Spleen (tissue), 11 donors: ENCODE results near the gene CT47C1. TPM values are rescaled to one million over a fixed set of nuclear protein-coding genes. Genes with fewer than 3 reads are reported as not detected.

Experiments
- DNase-seq: peaks from one replicate; pipeline ENCODE4 v3.0.0-alpha.2; 2020
- H3K27ac ChIP-seq, 8 donors: fragments of 200-600 bp; sonication (generic) in 7 of 8; 1 replicate in 4 of 8; 2 replicates in 4 of 8; pipeline versions ENCODE4 v1.5.0 to v1.8.0; 2016 to 2021; ENCODE audit warnings: inconsistent platforms in 4 of 8, mild to moderate bottlenecking in 4 of 8, moderate library complexity in 1 of 8
- H3K27me3 ChIP-seq, 7 donors: fragments of 200-600 bp; sonication (generic) in 6 of 7; replicated peaks in 1 of 7; 1 replicate in 4 of 7; 2 replicates in 3 of 7; pipeline versions ENCODE4 v1.5.0 to v1.8.0; 2016 to 2021; ENCODE audit warnings: inconsistent platforms in 3 of 7, mild to moderate bottlenecking in 1 of 7
- H3K36me3 ChIP-seq, 6 donors: fragments of 200-600 bp; sonication (generic) in 5 of 6; 1 replicate in 4 of 6; 2 replicates in 2 of 6; pipeline versions ENCODE4 v1.5.0 to v1.8.0; 2016 to 2021; ENCODE audit warnings: inconsistent platforms in 2 of 6
- H3K4me1 ChIP-seq, 6 donors: fragments of 200-600 bp; sonication (generic) in 5 of 6; 1 replicate in 3 of 6; 2 replicates in 3 of 6; pipeline versions ENCODE4 v1.5.0 to v1.8.0; 2016 to 2021; ENCODE audit warnings: inconsistent platforms in 3 of 6
- H3K4me3 ChIP-seq, 8 donors: fragments of 200-600 bp; sonication (generic) in 7 of 8; 1 replicate in 4 of 8; 2 replicates in 4 of 8; pipeline versions ENCODE4 v1.5.0 to v1.8.0; 2016 to 2021; ENCODE audit warnings: inconsistent platforms in 4 of 8, mild to moderate bottlenecking in 4 of 8, moderate library complexity in 2 of 8
- H3K9me3 ChIP-seq, 8 donors: fragments of 200-600 bp; sonication (generic) in 7 of 8; 1 replicate in 4 of 8; 2 replicates in 4 of 8; pipeline versions ENCODE4 v1.5.0 to v1.8.0; 2016 to 2021; ENCODE audit warnings: inconsistent platforms in 4 of 8
- CTCF ChIP-seq, 11 experiments: fragments of 200-600 bp in 7 of 11; fragments of 450-650 bp in 4 of 11; sonication (generic) in 4 of 11; IDR thresholded peaks in 8 of 11; conservative IDR thresholded peaks in 3 of 11; 1 replicate in 7 of 11; 2 replicates in 4 of 11; pipeline versions ENCODE4 v1.4.0 to v1.8.0; 2016 to 2021; ENCODE audit warnings: antibody characterized with exemption in 11 of 11, inconsistent platforms in 4 of 11, mild to moderate bottlenecking in 1 of 11
- POLR2A ChIP-seq, 3 donors: fragments of 450-650 bp; IDR thresholded peaks; one replicate each; pipeline ENCODE4 v1.5.1; 2017; ENCODE audit warnings: antibody characterized with exemption in 3 of 3, mild to moderate bottlenecking in 1 of 3
- POLR2AphosphoS5 ChIP-seq, 3 donors: sonication (generic); formaldehyde crosslinking; IDR thresholded peaks; one replicate each; pipeline ENCODE4 v1.5.1; 2017; ENCODE audit warnings: antibody characterized with exemption in 3 of 3
- WGBS, 5 donors: extraction: QIAGEN DNeasy Blood & Tissue Kit in 3 of 5; methylation state at CpG; one replicate each; pipeline versions ENCODE4 v1.1.5 to v1.1.7; 2013 to 2018; 5-methylcytosine and 5-hydroxymethylcytosine counted together
- intact Hi-C: fragments of 100-400 bp; cut with DNase I; formaldehyde crosslinking; loops from one replicate; pipeline ENCODE4 v1.15.0; 2023; ENCODE audit warnings: low total_unique reads
- polyA plus RNA-seq, 3 donors: library from polyadenylated mRNA; stranded (reverse); fragments of 200-250 nt; gene quantifications; one replicate each; pipeline ENCODE4 v1.2.1, GENCODE V29; 2013
- total RNA-seq, 7 donors: library from RNA; depleted of rRNA in 3 of 7; stranded (reverse); fragments of >200 nt in 3 of 7; fragmentation: NEBNext Ultra II Directional in 4 of 7; extraction: Animal tissue kit (Norgen Biotek cat#: 25700) in 4 of 7; gene quantifications; one replicate each; pipeline versions ENCODE4 v1.1.0 to v1.2.1, GENCODE V29; 2016 to 2021
- donor health status: healthy with polysubstance abuse.
- donor health status: DM: no; HTN: no; CAD: no; lungs with moderate emphysema.
- donor health status: DM: no; HTN: no; CAD: no.
- donor health status: Bipolar disorder and iron deficiency.
- donor health status: healthy.
- donor health status: DM: no; HTN: no; CAD: no.
- donor health status: DM: yes; HTN: yes; CAD: no.

The CT47C1 gene
- total and polyA plus RNA-seq, 10 donors, result not detected

GRCh38 chrX:119118780-119119395, 46.1 kb downstream of the CT47C1 start:
- H3K27ac ChIP-seq, result no peak overlapping the region
- H3K36me3 ChIP-seq, result no peaks in the 10 kb centered on the region
- 8 to 16% (median 12%) methylated on average over 6 of the region's 6 CpGs for WGBS, 5 donors
- TF ChIP-seq POLR2AphosphoS5 (IDR thresholded peaks at IDR 0.05) (no peak), CTCF (IDR thresholded peaks at IDR 0.05 in 8 of 11, conservative IDR thresholded peaks at IDR 0.05 in 3 of 11) (peak; percentile 39 to 78 (median 72))
- no peaks in the 10 kb centered on the region for H3K9me3 ChIP-seq
- H3K27me3 ChIP-seq, result peaks cover 0 to 4% (median 0%) of the 10 kb centered on the region in 7 donors
- DNase-seq, result no peak
- no peaks in the 10 kb centered on the region for H3K4me1 ChIP-seq
- intact Hi-C loops, result loop anchor here (10.0 kb wide), 1 partner anchor 146 kb away; no protein-coding TSS in a partner anchor
- no peak overlapping the region for H3K4me3 ChIP-seq

- no peaks in the 10 kb centered on the region for H3K4me1 ChIP-seq
- 81 to 97% (median 96%) methylated on average over 1 of the region's 1 CpG for WGBS, 5 donors
- no peaks in the 10 kb centered on the region for H3K9me3 ChIP-seq
- no peak overlapping the region for H3K27ac ChIP-seq
- intact Hi-C loops, result no loop called here
- no peaks in the 10 kb centered on the region for H3K36me3 ChIP-seq
- DNase-seq, result no peak
- H3K4me3 ChIP-seq, result no peak overlapping the region
- H3K27me3 ChIP-seq, result peaks cover 0 to 4% (median 0%) of the 10 kb centered on the region in 7 donors
- TF ChIP-seq CTCF (IDR thresholded peaks at IDR 0.05 in 8 of 11, conservative IDR thresholded peaks at IDR 0.05 in 3 of 11), result no peak
- TF ChIP-seq POLR2A (IDR thresholded peaks at IDR 0.05), result no peak
- TF ChIP-seq POLR2AphosphoS5 (IDR thresholded peaks at IDR 0.05), result no peak
Observed at GRCh38 chrX:119121341-119121740, 48.5 kb downstream of the CT47C1 start.

Other genes starting within 250 kb of the CT47C1 start
- under 1 TPM in 1 of 7 donors, not detected in 6; 0.65 TPM for gene ZCCHC12, start 249.2 kb upstream of the CT47C1 start, total RNA-seq
- under 1 TPM in 2 of 3 donors, not detected in 1; 0.03 to 0.49 TPM for gene ZCCHC12, start 249.2 kb upstream of the CT47C1 start, polyA plus RNA-seq
- gene LONRF3, start 98.4 kb upstream of the CT47C1 start, total RNA-seq, result 1 to 10 TPM; 1.4 to 4.3 (median 2.5) TPM
- gene LONRF3, start 98.4 kb upstream of the CT47C1 start, polyA plus RNA-seq, result under 1 TPM; 0.11 to 0.45 (median 0.20) TPM
- not detected for gene KIAA1210, start 54.8 kb downstream of the CT47C1 start, total RNA-seq
- not detected for gene KIAA1210, start 54.8 kb downstream of the CT47C1 start, polyA plus RNA-seq
- gene PGRMC1, start 163.3 kb downstream of the CT47C1 start, total RNA-seq, result 10 to 100 TPM; 34.1 to 60.1 (median 39.2) TPM
- 10 to 100 TPM; 13.6 to 25.7 (median 25.4) TPM for gene PGRMC1, start 163.3 kb downstream of the CT47C1 start, polyA plus RNA-seq